GM23248 (cell line): ENCODE measurements around the gene PIK3R1. TPM values are rescaled to one million over a fixed set of nuclear protein-coding genes. Genes with fewer than 3 reads are reported as not detected.

ENCODE experiments used
- DNase-seq: peaks from one replicate; pipeline ENCODE4 v3.0.0-alpha.2; 2015
- H2AFZ ChIP-seq: fragments of 200-600 bp; sonication (generic); 2 replicates; pipeline ENCODE4 v1.6.1; 2016; ENCODE audit warnings: antibody characterized with exemption
- H3F3A ChIP-seq: fragments of 200-600 bp; sonication (generic); 2 replicates; pipeline ENCODE4 v1.6.1; 2016; ENCODE audit warnings: mild to moderate bottlenecking, antibody characterized with exemption, mixed run types; ENCODE audit not compliant: insufficient read depth
- H3K27ac ChIP-seq: fragments of 200-600 bp; sonication (generic); 2 replicates; pipeline ENCODE4 v1.5.1; 2016; ENCODE audit warnings: mild to moderate bottlenecking
- H3K27me3 ChIP-seq: fragments of 200-600 bp; sonication (generic); replicated peaks from 2 replicates; pipeline ENCODE4 v1.6.1; 2016; ENCODE audit warnings: mild to moderate bottlenecking; ENCODE audit not compliant: insufficient read depth
- H3K36me3 ChIP-seq: fragments of 200-600 bp; sonication (generic); 2 replicates; pipeline ENCODE4 v1.6.1; 2016; ENCODE audit warnings: low read depth, mild to moderate bottlenecking
- H3K4me1 ChIP-seq: fragments of 200-600 bp; sonication (generic); 2 replicates; pipeline ENCODE4 v1.6.1; 2016; ENCODE audit warnings: mild to moderate bottlenecking; ENCODE audit not compliant: insufficient read depth
- H3K4me2 ChIP-seq: fragments of 200-600 bp; sonication (generic); one replicate; pipeline ENCODE4 v1.6.1; 2016; ENCODE audit warnings: mild to moderate bottlenecking; ENCODE audit not compliant: unreplicated experiment
- H3K4me3 ChIP-seq: fragments of 200-600 bp; sonication (generic); 2 replicates; pipeline ENCODE4 v1.5.1; 2016; ENCODE audit warnings: mild to moderate bottlenecking
- H3K79me2 ChIP-seq: fragments of 200-600 bp; sonication (generic); 2 replicates; pipeline ENCODE4 v1.6.1; 2016; ENCODE audit warnings: mild to moderate bottlenecking; ENCODE audit not compliant: insufficient read depth
- H3K9ac ChIP-seq: fragments of 200-600 bp; sonication (generic); 2 replicates; pipeline ENCODE4 v1.6.1; 2016; ENCODE audit warnings: mild to moderate bottlenecking
- H3K9me2 ChIP-seq: fragments of 200-600 bp; sonication (generic); 2 replicates; pipeline ENCODE4 v1.6.1; 2016; ENCODE audit warnings: mixed run types, mild to moderate bottlenecking, moderate library complexity; ENCODE audit not compliant: insufficient read depth
- H3K9me3 ChIP-seq: fragments of 200-600 bp; sonication (generic); one replicate; pipeline ENCODE4 v1.6.1; 2017; ENCODE audit warnings: low read depth
- H4K20me1 ChIP-seq: fragments of 200-600 bp; sonication (generic); 2 replicates; pipeline ENCODE4 v1.6.0; 2016; ENCODE audit not compliant: insufficient read depth
- EZH2 ChIP-seq: fragments of 200-600 bp; sonication (generic); IDR thresholded peaks from 2 replicates; pipeline ENCODE4 v1.6.1; 2018; ENCODE audit warnings: antibody characterized with exemption, mild to moderate bottlenecking; ENCODE audit not compliant: insufficient read depth, poor library complexity, severe bottlenecking
- EZH2phosphoT487 ChIP-seq: fragments of 200-600 bp; sonication (generic); IDR thresholded peaks from 2 replicates; pipeline ENCODE4 v1.6.1; 2018; ENCODE audit warnings: antibody characterized with exemption, moderate library complexity, mild to moderate bottlenecking, low read depth; ENCODE audit not compliant: insufficient read depth
- WGBS, 2 experiments: methylation state at CpG; one replicate each; pipeline ENCODE4 v1.1.6; 2015 to 2017; ENCODE audit warnings: low lambda C conversion rate in 2 of 2, low coverage in 1 of 2; ENCODE audit errors: missing lambda C conversion rate in 2 of 2; 5-methylcytosine and 5-hydroxymethylcytosine counted together
- in situ Hi-C: fragments of 300-500 bp; cut with MboI; formaldehyde crosslinking; loops from 2 replicates; pipeline ENCODE4 v1.15.0; 2020
- polyA plus RNA-seq: library from polyadenylated mRNA; unstranded; fragments of >200 nt; fragmentation: Nextera tagmentation; extraction: Ambion mirVana; gene quantifications from 2 replicates; pipeline ENCODE4 v1.2.1, GENCODE V29; 2016
- total RNA-seq: library from RNA; depleted of rRNA; stranded (reverse); fragments of >200 nt; shearing (Covaris generic); gene quantifications from 2 replicates; pipeline ENCODE4 v1.2.3, GENCODE V29; 2014

PIK3R1 gene
- total and polyA plus RNA-seq, 2 experiments from 2014 or later = 8.4 to 14.4 TPM

- TF ChIP-seq EZH2phosphoT487 (no peak), EZH2 (no peak)
- H3K79me2 ChIP-seq = peaks cover 81% of the 10 kb centered on the region
Observed at GRCh38 chr5:68270399-68270975, 54.9 kb downstream of the PIK3R1 start.

GRCh38 chr5:68271124-68271523 is 55.6 kb downstream of the PIK3R1 start:
- DNase-seq = no peak
- Histone ChIP-seq H3K9me2 (no peaks in the 10 kb centered on the region), H3K4me3 (no peak overlapping the region), H3K9me3 (no peaks in the 10 kb centered on the region), H2AFZ (no peak overlapping the region), H3K9ac (no peak overlapping the region), H3K27ac (no peak overlapping the region), H3K4me2 (no peak overlapping the region), H4K20me1 (no peaks in the 10 kb centered on the region), H3F3A (peaks cover 22% of the 10 kb centered on the region), H3K79me2 (peaks cover 83% of the 10 kb centered on the region), H3K4me1 (peaks cover 53% of the 10 kb centered on the region), H3K27me3 (no peaks in the 10 kb centered on the region), H3K36me3 (peaks cover 10% of the 10 kb centered on the region; the same call in 1 of the 2 replicates)
- TF ChIP-seq EZH2phosphoT487 = no peak
- TF ChIP-seq EZH2 = no peak
- in situ Hi-C loops = loop anchor here (25.0 kb wide), 1 partner anchor 609 kb away; no protein-coding TSS in a partner anchor
- 65 to 75% methylated on average over 5 of the region's 5 CpGs for WGBS, 2 experiments

More at GRCh38 chr5:68270399-68270975, 54.9 kb downstream of the PIK3R1 start:
- H3K36me3 ChIP-seq = peaks cover 10% of the 10 kb centered on the region; the same call in 1 of the 2 replicates
- in situ Hi-C loops = loop anchor here (25.0 kb wide), 1 partner anchor 608 kb away; no protein-coding TSS in a partner anchor
- no peaks in the 10 kb centered on the region for H4K20me1 ChIP-seq
- H3K4me3 ChIP-seq = no peak overlapping the region
- no peak for DNase-seq
- no peaks in the 10 kb centered on the region for H3K9me3 ChIP-seq
- no peaks in the 10 kb centered on the region for H3K27me3 ChIP-seq
- no peak overlapping the region for H3K4me2 ChIP-seq
- H3F3A ChIP-seq = peaks cover 27% of the 10 kb centered on the region
- no peak overlapping the region for H3K9ac ChIP-seq
- no peak overlapping the region for H3K27ac ChIP-seq
- no peak overlapping the region for H2AFZ ChIP-seq
- H3K4me1 ChIP-seq = peaks cover 60% of the 10 kb centered on the region
- no peaks in the 10 kb centered on the region for H3K9me2 ChIP-seq

- H3K79me2 ChIP-seq = peaks cover 72% of the 10 kb centered on the region
- TF ChIP-seq EZH2phosphoT487 (no peak), EZH2 (no peak)
- in situ Hi-C loops = loop anchor here (25.0 kb wide), 1 partner anchor 610 kb away; no protein-coding TSS in a partner anchor
Observed at GRCh38 chr5:68272289-68272688, 56.7 kb downstream of the PIK3R1 start.

GRCh38 chr5:68273717-68274409 is 58.3 kb downstream of the PIK3R1 start:
- peaks cover 17% of the 10 kb centered on the region; the same call in 1 of the 2 replicates for H3F3A ChIP-seq
- WGBS, 2 experiments = 59 to 64% methylated on average over 3 of the region's 3 CpGs
- DNase-seq = no peak
- H3K27me3 ChIP-seq = no peaks in the 10 kb centered on the region
- no peaks in the 10 kb centered on the region for H3K9me3 ChIP-seq
- no peak overlapping the region for H3K4me2 ChIP-seq
- H3K27ac ChIP-seq = no peak overlapping the region
- H2AFZ ChIP-seq = no peak overlapping the region
- no peak overlapping the region for H3K9ac ChIP-seq
- H3K9me2 ChIP-seq = no peaks in the 10 kb centered on the region
- TF ChIP-seq EZH2phosphoT487 = no peak
- TF ChIP-seq EZH2 = no peak
- H4K20me1 ChIP-seq = no peaks in the 10 kb centered on the region
- H3K36me3 ChIP-seq = peaks cover 17% of the 10 kb centered on the region; the same call in 1 of the 2 replicates
- peaks cover 57% of the 10 kb centered on the region for H3K79me2 ChIP-seq
- H3K4me1 ChIP-seq = peaks cover 34% of the 10 kb centered on the region
- in situ Hi-C loops = loop anchor here (25.0 kb wide), 1 partner anchor 612 kb away; no protein-coding TSS in a partner anchor
- no peak overlapping the region for H3K4me3 ChIP-seq

More at GRCh38 chr5:68272289-68272688, 56.7 kb downstream of the PIK3R1 start:
- 91 to 95% methylated on average over 2 of the region's 2 CpGs for WGBS, 2 experiments
- no peak overlapping the region for H3K9ac ChIP-seq
- H3K9me3 ChIP-seq = no peaks in the 10 kb centered on the region
- peaks cover 43% of the 10 kb centered on the region for H3K4me1 ChIP-seq
- no peak overlapping the region for H3K4me2 ChIP-seq
- no peak overlapping the region for H3K27ac ChIP-seq
- no peak for DNase-seq
- peaks cover 17% of the 10 kb centered on the region; the same call in 1 of the 2 replicates for H3F3A ChIP-seq
- no peaks in the 10 kb centered on the region for H4K20me1 ChIP-seq
- no peak overlapping the region for H2AFZ ChIP-seq
- peaks cover 14% of the 10 kb centered on the region; the same call in 1 of the 2 replicates for H3K36me3 ChIP-seq
- no peaks in the 10 kb centered on the region for H3K9me2 ChIP-seq
- no peak overlapping the region for H3K4me3 ChIP-seq
- no peaks in the 10 kb centered on the region for H3K27me3 ChIP-seq
